MM.1S (cell line): ENCODE measurements around the gene TDP1.

Experiments
- DNase-seq: peaks from one replicate; pipeline ENCODE4 v3.0.0-alpha.2; 2015
- H2AFZ ChIP-seq: fragments of 300-600 bp; sonication (generic); 2 replicates; pipeline ENCODE4 v1.6.0; 2016; ENCODE audit warnings: antibody characterized with exemption, low read length
- H3F3A ChIP-seq: fragments of 300-600 bp; sonication (generic); 2 replicates; pipeline ENCODE4 v1.6.1; 2016; ENCODE audit warnings: mild to moderate bottlenecking, antibody characterized with exemption, low read length, moderate library complexity, mixed read lengths; ENCODE audit not compliant: insufficient read depth
- H3K27ac ChIP-seq: fragments of 300-600 bp; sonication (generic); 2 replicates; pipeline ENCODE4 v1.5.1; 2016; ENCODE audit warnings: mild to moderate bottlenecking, low read length
- H3K27me3 ChIP-seq: fragments of 300-600 bp; sonication (generic); replicated peaks from 2 replicates; pipeline ENCODE4 v1.6.0; 2016; ENCODE audit warnings: low read length; ENCODE audit not compliant: insufficient read depth
- H3K36me3 ChIP-seq: fragments of 300-600 bp; sonication (generic); replicated peaks from 2 replicates; pipeline ENCODE4 v1.6.1; 2016; ENCODE audit warnings: mild to moderate bottlenecking, low read length, mixed read lengths; ENCODE audit not compliant: insufficient read depth
- H3K4me1 ChIP-seq: fragments of 300-600 bp; sonication (generic); 2 replicates; pipeline ENCODE4 v1.6.1; 2016; ENCODE audit warnings: low read length, mixed read lengths
- H3K4me2 ChIP-seq: fragments of 300-600 bp; sonication (generic); 2 replicates; pipeline ENCODE4 v1.6.0; 2016; ENCODE audit warnings: low read depth, low read length
- H3K4me3 ChIP-seq: fragments of 300-600 bp; sonication (generic); 2 replicates; pipeline ENCODE4 v1.5.1; 2016; ENCODE audit warnings: low read length, mixed read lengths
- H3K79me2 ChIP-seq: fragments of 300-600 bp; sonication (generic); 2 replicates; pipeline ENCODE4 v1.6.1; 2016; ENCODE audit warnings: mixed run types, low read length, mixed read lengths
- H3K9ac ChIP-seq: fragments of 300-600 bp; sonication (generic); 2 replicates; pipeline ENCODE4 v1.6.1; 2016; ENCODE audit warnings: low read length, mixed read lengths
- H3K9me2 ChIP-seq: fragments of 300-600 bp; sonication (generic); replicated peaks from 2 replicates; pipeline ENCODE4 v1.6.1; 2016; ENCODE audit warnings: mild to moderate bottlenecking, low read length, mixed read lengths; ENCODE audit not compliant: insufficient read depth
- H3K9me3 ChIP-seq: fragments of 300-600 bp; sonication (generic); replicated peaks from 2 replicates; pipeline ENCODE4 v1.6.1; 2016; ENCODE audit warnings: mild to moderate bottlenecking, low read length, mixed read lengths; ENCODE audit not compliant: insufficient read depth
- H4K20me1 ChIP-seq: fragments of 300-600 bp; sonication (generic); 2 replicates; pipeline ENCODE4 v1.6.1; 2016; ENCODE audit warnings: mild to moderate bottlenecking, low read length, moderate library complexity, mixed read lengths; ENCODE audit not compliant: insufficient read depth
- CTCF ChIP-seq: fragments of 300-600 bp; sonication (generic); IDR thresholded peaks from 2 replicates; pipeline ENCODE4 v1.5.1; 2016; ENCODE audit warnings: antibody characterized with exemption, low read length, mixed read lengths
- EZH2 ChIP-seq: fragments of 300-600 bp; sonication (generic); optimal IDR thresholded peaks from 2 replicates; pipeline ENCODE3; 2017; ENCODE audit warnings: low read depth, mild to moderate bottlenecking, antibody characterized with exemption, low read length, mixed read lengths
- EZH2phosphoT487 ChIP-seq: fragments of 300-600 bp; sonication (generic); IDR thresholded peaks from 2 replicates; pipeline ENCODE4 v1.6.1; 2018; ENCODE audit warnings: antibody characterized with exemption, low read length

TDP1 gene

GRCh38 chr14:89952576-89952975 is 3.2 kb upstream of the TDP1 start:
- Histone ChIP-seq H3F3A (peaks cover 13% of the 10 kb centered on the region; the same call in 1 of the 2 replicates), H3K4me1 (no peaks in the 10 kb centered on the region), H3K4me2 (no peak overlapping the region), H3K9ac (no peak overlapping the region), H3K9me2 (no peaks in the 10 kb centered on the region), H3K36me3 (no peaks in the 10 kb centered on the region), H3K27me3 (no peaks in the 10 kb centered on the region), H4K20me1 (no peaks in the 10 kb centered on the region), H3K79me2 (peaks cover 11% of the 10 kb centered on the region), H3K4me3 (no peak overlapping the region), H3K9me3 (no peaks in the 10 kb centered on the region), H3K27ac (no peak overlapping the region), H2AFZ (no peak overlapping the region)
- TF ChIP-seq CTCF, result no peak
- no peak for TF ChIP-seq EZH2
- no peak for TF ChIP-seq EZH2phosphoT487
- DNase-seq, result no peak

- no peaks in the 10 kb centered on the region for H4K20me1 ChIP-seq
- H3K4me3 ChIP-seq, result peak overlapping the region; percentile 74
- no peaks in the 10 kb centered on the region for H3K9me3 ChIP-seq
- peak overlapping the region; percentile 70; the same call in 1 of the 2 replicates for H3K27ac ChIP-seq
- no peaks in the 10 kb centered on the region for H3K9me2 ChIP-seq
- H3K4me2 ChIP-seq, result peak overlapping the region; percentile 64; the same call in 1 of the 2 replicates
- H3F3A ChIP-seq, result peaks cover 13% of the 10 kb centered on the region; the same call in 1 of the 2 replicates
- no peaks in the 10 kb centered on the region for H3K36me3 ChIP-seq
- no peak for DNase-seq
- TF ChIP-seq CTCF, result no peak
- no peak for TF ChIP-seq EZH2phosphoT487
- no peak for TF ChIP-seq EZH2
- no peaks in the 10 kb centered on the region for H3K27me3 ChIP-seq
- no peak overlapping the region for H2AFZ ChIP-seq
- H3K79me2 ChIP-seq, result peaks cover 16% of the 10 kb centered on the region
- peak overlapping the region; percentile 69; the same call in 1 of the 2 replicates for H3K9ac ChIP-seq
- H3K4me1 ChIP-seq, result 0 out of 2 replicates have a peak, but pooled peaks cover 5% of the 10 kb centered on the region
Observed at GRCh38 chr14:89953602-89954001, 2.1 kb upstream of the TDP1 start.

- no peaks in the 10 kb centered on the region for H3K36me3 ChIP-seq
- no peaks in the 10 kb centered on the region for H4K20me1 ChIP-seq
- peak within 1 kb of the TSS; percentile 74 for H3K4me3 ChIP-seq
- TF ChIP-seq CTCF (peak; percentile 31), EZH2 (no peak), EZH2phosphoT487 (no peak)
- H3K9me2 ChIP-seq, result no peaks in the 10 kb centered on the region
- H3K9ac ChIP-seq, result peak within 1 kb of the TSS; percentile 95
- H3F3A ChIP-seq, result peaks cover 21% of the 10 kb centered on the region
- peaks cover 16% of the 10 kb centered on the region for H3K79me2 ChIP-seq
- peak within 1 kb of the TSS; percentile 98; the same call in 1 of the 2 replicates for H3K27ac ChIP-seq
- peaks cover 12% of the 10 kb centered on the region for H3K4me1 ChIP-seq
- peak within 1 kb of the TSS; percentile 96 for H2AFZ ChIP-seq
- DNase-seq, result peak; percentile 94
- H3K4me2 ChIP-seq, result peak within 1 kb of the TSS; percentile 66
- no peaks in the 10 kb centered on the region for H3K27me3 ChIP-seq
- no peaks in the 10 kb centered on the region for H3K9me3 ChIP-seq
Observed at GRCh38 chr14:89954070-89955021, 1.4 kb upstream of the TDP1 start, which contains the start of gene EFCAB11. Gene EFCAB11, minus strand, starts transcription at chr14:89954730. Its CDS starts 70 bp downstream, at chr14:89954660.
